ENCODE data around the gene SPTBN4. TPM values are rescaled to one million over a fixed set of nuclear protein-coding genes. Genes with fewer than 3 reads are reported as not detected.

The SPTBN4 gene
- total RNA-seq, 2 donors from 2014 or later: 1.8 to 6.3 TPM

- Histone ChIP-seq H3K4me1 (peaks cover 30% of the 10 kb centered on the region), H3K27ac (peak overlapping the region; percentile 51 to 80 (median 72)), H3K27me3 (no peaks in the 10 kb centered on the region), H3K4me3 (no peak overlapping the region), H3K9me3 (no peaks in the 10 kb centered on the region), H3K36me3 (replicated peaks in 1 of 2; ENCODE audit: insufficient read depth in 1 of 2, low read depth in 2 of 2) (no peaks in the 10 kb centered on the region)
- TF ChIP-seq POLR2A (IDR thresholded peaks at IDR 0.05) (no peak), CTCF (IDR thresholded peaks at IDR 0.05) (no peak)
- intact Hi-C loops (cut with DNase I): no loop called here
- peak; percentile 47 for ATAC-seq
- peak; percentile 70 to 83 (median 80) for DNase-seq
- 20 to 34% methylated on average over 19 to 29 of the region's 29 CpGs for WGBS, 2 donors
These were observed 143.7 kb downstream of the SPTBN4 start for GRCh38 chr19:40610396-40611064.

GRCh38 chr19:40611096-40611495 is 144.3 kb downstream of the SPTBN4 start:
- no peaks in the 10 kb centered on the region for H3K9me3 ChIP-seq
- ATAC-seq (no peak), DNase-seq (no peak)
- no peaks in the 10 kb centered on the region for H3K27me3 ChIP-seq
- H3K36me3 ChIP-seq (replicated peaks in 1 of 2; ENCODE audit: insufficient read depth in 1 of 2, low read depth in 2 of 2): no peaks in the 10 kb centered on the region
- no peak overlapping the region for H3K4me3 ChIP-seq
- TF ChIP-seq CTCF (IDR thresholded peaks at IDR 0.05) (no peak), POLR2A (IDR thresholded peaks at IDR 0.05) (no peak)
- no peak overlapping the region for H3K27ac ChIP-seq
- H3K4me1 ChIP-seq: peaks cover 24% of the 10 kb centered on the region
- intact Hi-C loops (cut with DNase I): no loop called here
- 66 to 93% methylated on average over 14 of the region's 15 CpGs for WGBS, 2 donors

GRCh38 chr19:40611900-40612698 is 145.3 kb downstream of the SPTBN4 start:
- no peak for ATAC-seq
- no peaks in the 10 kb centered on the region for H3K9me3 ChIP-seq
- H3K36me3 ChIP-seq (replicated peaks in 1 of 2; ENCODE audit: insufficient read depth in 1 of 2, low read depth in 2 of 2): no peaks in the 10 kb centered on the region
- no peak overlapping the region for H3K4me3 ChIP-seq
- peaks cover 20% of the 10 kb centered on the region for H3K4me1 ChIP-seq
- intact Hi-C loops (cut with DNase I): no loop called here
- no peaks in the 10 kb centered on the region for H3K27me3 ChIP-seq
- 81 to 97% methylated on average over 6 to 10 of the region's 10 CpGs for WGBS, 2 donors
- TF ChIP-seq POLR2A (IDR thresholded peaks at IDR 0.05): no peak
- no peak for TF ChIP-seq CTCF (IDR thresholded peaks at IDR 0.05)
- H3K27ac ChIP-seq: no peak overlapping the region
- DNase-seq: no peak

- no peak for ATAC-seq
- peaks cover 20% of the 10 kb centered on the region for H3K4me1 ChIP-seq
- peak in 2 of 4 donors; percentile 36 to 40 for DNase-seq
These were observed 146.3 kb downstream of the SPTBN4 start for GRCh38 chr19:40612831-40613689.

More at GRCh38 chr19:40612831-40613689, 146.3 kb downstream of the SPTBN4 start:
- Histone ChIP-seq H3K9me3 (no peaks in the 10 kb centered on the region), H3K36me3 (replicated peaks in 1 of 2; ENCODE audit: insufficient read depth in 1 of 2, low read depth in 2 of 2) (no peaks in the 10 kb centered on the region), H3K4me3 (no peak overlapping the region), H3K27ac (peak overlapping the region in 1 of 4 donors; percentile 23), H3K27me3 (no peaks in the 10 kb centered on the region)
- WGBS, 2 donors: 29 to 47% methylated on average over 16 to 50 of the region's 50 CpGs
- TF ChIP-seq POLR2A (IDR thresholded peaks at IDR 0.05): no peak
- no peak for TF ChIP-seq CTCF (IDR thresholded peaks at IDR 0.05)
- intact Hi-C loops (cut with DNase I): no loop called here

Measured in body of pancreas (tissue), 4 donors.